RWPE2 (cell line): ENCODE measurements around the gene PGS1.
A peak's percentile ranks its signal among the peaks of the same experiment; 100 is the strongest.

Experiments used
- ATAC-seq: fragments of 200-7000 bp; cut with Tn5 transposase; 3 replicates; pipeline ENCODE4 v1.9.1; 2021; ENCODE audit warnings: low read depth
- DNase-seq: peaks from one replicate; pipeline ENCODE4 v3.0.0-alpha.2; 2020; ENCODE audit warnings: low spot score
- H3K27ac ChIP-seq: fragments of 450-650 bp; 2 replicates; pipeline ENCODE4 v1.5.1; 2017; ENCODE audit warnings: mild to moderate bottlenecking; ENCODE audit not compliant: poor library complexity, severe bottlenecking
- H3K27me3 ChIP-seq: fragments of 250-450 bp; sonication (Bioruptor Pico); 2 replicates; pipeline ENCODE4 v1.5.1; 2021; ENCODE audit warnings: mild to moderate bottlenecking, moderate library complexity; ENCODE audit not compliant: insufficient read depth, poor library complexity, severe bottlenecking
- H3K36me3 ChIP-seq: fragments of 250-450 bp; sonication (Bioruptor Pico); 2 replicates; pipeline ENCODE4 v1.5.1; 2020; ENCODE audit warnings: low read depth, mild to moderate bottlenecking, moderate library complexity
- H3K4me1 ChIP-seq: fragments of 250-450 bp; sonication (Bioruptor Pico); 2 replicates; pipeline ENCODE4 v1.5.1; 2021; ENCODE audit warnings: mild to moderate bottlenecking, moderate library complexity; ENCODE audit not compliant: insufficient read depth, poor library complexity, severe bottlenecking
- H3K4me3 ChIP-seq: fragments of 250-450 bp; sonication (Bioruptor Pico); 2 replicates; pipeline ENCODE4 v1.5.1; 2021; ENCODE audit warnings: mild to moderate bottlenecking, moderate library complexity; ENCODE audit not compliant: severe bottlenecking
- H3K9me3 ChIP-seq: fragments of 250-450 bp; sonication (Bioruptor Pico); 2 replicates; pipeline ENCODE4 v1.5.1; 2021; ENCODE audit warnings: mild to moderate bottlenecking, moderate library complexity; ENCODE audit not compliant: severe bottlenecking
- CTCF ChIP-seq: fragments of 450-650 bp; IDR thresholded peaks from one replicate; pipeline ENCODE4 v1.5.1; 2017; ENCODE audit warnings: mild to moderate bottlenecking, moderate library complexity; ENCODE audit not compliant: poor library complexity, severe bottlenecking

PGS1 gene

GRCh38 chr17:78340183-78340955 lies 38.1 kb upstream of the PGS1 start:
- DNase-seq (no peak), ATAC-seq (no peak)
- Histone ChIP-seq H3K4me3 (no peak overlapping the region), H3K27ac (peak overlapping the region; percentile 94), H3K4me1 (peaks cover 59% of the 10 kb centered on the region), H3K9me3 (no peaks in the 10 kb centered on the region), H3K36me3 (no peaks in the 10 kb centered on the region), H3K27me3 (no peaks in the 10 kb centered on the region)
- TF ChIP-seq CTCF = no peak

GRCh38 chr17:78341559-78342448 lies 36.6 kb upstream of the PGS1 start:
- H3K27ac ChIP-seq = peak overlapping the region; percentile 94
- DNase-seq = no peak

GRCh38 chr17:78342449-78343186 lies 35.8 kb upstream of the PGS1 start:
- no peak for TF ChIP-seq CTCF
- no peaks in the 10 kb centered on the region for H3K36me3 ChIP-seq
- H3K27ac ChIP-seq = peak overlapping the region; percentile 94
- H3K4me3 ChIP-seq = peak overlapping the region; percentile 17
- H3K9me3 ChIP-seq = no peaks in the 10 kb centered on the region
- peaks cover 58% of the 10 kb centered on the region for H3K4me1 ChIP-seq
- DNase-seq (no peak), ATAC-seq (peak; percentile 66)
- H3K27me3 ChIP-seq = no peaks in the 10 kb centered on the region

More at GRCh38 chr17:78341559-78342448, 36.6 kb upstream of the PGS1 start:
- peaks cover 64% of the 10 kb centered on the region for H3K4me1 ChIP-seq
- H3K27me3 ChIP-seq = no peaks in the 10 kb centered on the region
- peak; percentile 37 for ATAC-seq
- peak overlapping the region; percentile 17 for H3K4me3 ChIP-seq
- TF ChIP-seq CTCF = peak; percentile 9
- H3K9me3 ChIP-seq = no peaks in the 10 kb centered on the region
- no peaks in the 10 kb centered on the region for H3K36me3 ChIP-seq

GRCh38 chr17:78343187-78343542 lies 35.3 kb upstream of the PGS1 start:
- peaks cover 53% of the 10 kb centered on the region for H3K4me1 ChIP-seq
- no peak for TF ChIP-seq CTCF
- peak overlapping the region; percentile 94 for H3K27ac ChIP-seq
- H3K27me3 ChIP-seq = no peaks in the 10 kb centered on the region
- ATAC-seq (peak; percentile 44), DNase-seq (no peak)
- no peaks in the 10 kb centered on the region for H3K9me3 ChIP-seq
- no peak overlapping the region for H3K4me3 ChIP-seq
- H3K36me3 ChIP-seq = no peaks in the 10 kb centered on the region
